ENCODE data around the gene SPACDR.

Gene SPACDR

DNA sequence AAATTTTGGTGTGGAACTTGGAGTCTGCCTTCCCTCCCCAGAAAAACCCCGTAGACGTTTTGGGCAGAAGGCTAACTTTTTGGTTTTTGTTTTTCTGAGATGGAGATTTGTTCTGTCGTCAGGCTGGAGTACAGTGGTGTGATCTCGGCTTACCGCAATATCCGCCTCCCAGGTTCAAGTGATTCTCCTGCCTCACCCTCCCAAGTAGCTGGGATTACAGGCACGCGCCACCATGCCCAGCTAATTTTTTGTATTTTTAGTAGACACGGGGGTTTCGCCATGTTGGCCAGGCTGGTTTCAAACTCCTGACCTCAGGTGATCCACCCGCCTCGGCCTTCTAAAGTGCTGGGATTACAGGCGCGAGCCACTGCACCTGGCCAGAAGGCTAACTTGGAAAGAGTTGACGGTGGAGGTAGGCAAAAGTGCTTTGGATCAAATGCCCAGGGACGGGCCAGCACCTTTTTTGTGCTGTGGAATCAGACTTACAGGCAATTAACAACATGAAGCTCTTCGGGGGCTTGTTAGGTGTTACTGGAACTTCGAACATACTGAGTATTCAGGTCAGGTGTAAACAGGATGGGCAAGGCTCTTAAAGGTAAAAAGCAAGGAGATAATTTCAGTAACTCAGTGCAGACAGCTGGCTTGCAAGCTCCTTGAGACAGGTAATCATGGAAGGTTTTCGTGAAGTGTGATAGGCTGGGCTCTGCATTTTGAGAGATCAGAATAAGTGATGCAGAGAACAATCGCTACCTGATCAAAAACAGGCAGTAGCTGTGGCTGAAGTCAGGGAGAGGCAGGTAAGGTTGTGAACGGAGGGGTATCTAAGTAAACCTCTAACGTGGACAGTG is 29.5 kb downstream of the SPACDR start:
- TF ChIP-seq SPI1 (IDR thresholded peaks at IDR 0.05; ENCODE audit: borderline replicate concordance, low read depth) (no peak), POLR2AphosphoS5 (IDR thresholded peaks at IDR 0.05; ENCODE audit: low read depth) (peak; percentile 11; the same call in 1 of the 2 replicates)
- Histone ChIP-seq H3K4me3 (replicated peaks; ENCODE audit: insufficient read depth, low read length) (peak overlapping the region; percentile 82), H3K27me3 (ENCODE audit: insufficient read depth, poor library complexity, severe bottlenecking) (no peaks in the 10 kb centered on the region), H3K27ac (replicated peaks) (peak overlapping the region; percentile 95)
- no peak for DNase-seq (ENCODE audit: low read depth in 1 of 2, low spot score in 1 of 2)

GRCh38 chr7:100433592-100434296 is 30.3 kb downstream of the SPACDR start:
- Histone ChIP-seq H3K27me3 (ENCODE audit: insufficient read depth, poor library complexity, severe bottlenecking) (no peaks in the 10 kb centered on the region), H3K27ac (replicated peaks) (no peak overlapping the region), H3K4me3 (replicated peaks; ENCODE audit: insufficient read depth, low read length) (no peak overlapping the region)
- DNase-seq (ENCODE audit: low read depth in 1 of 2, low spot score in 1 of 2), result no peak
- TF ChIP-seq POLR2AphosphoS5 (IDR thresholded peaks at IDR 0.05; ENCODE audit: low read depth) (peak; percentile 42), GABPA (IDR thresholded peaks at IDR 0.05; ENCODE audit: low read depth) (no peak), SPI1 (IDR thresholded peaks at IDR 0.05; ENCODE audit: borderline replicate concordance, low read depth) (no peak)
- TF ChIP-seq, protein P1, sequence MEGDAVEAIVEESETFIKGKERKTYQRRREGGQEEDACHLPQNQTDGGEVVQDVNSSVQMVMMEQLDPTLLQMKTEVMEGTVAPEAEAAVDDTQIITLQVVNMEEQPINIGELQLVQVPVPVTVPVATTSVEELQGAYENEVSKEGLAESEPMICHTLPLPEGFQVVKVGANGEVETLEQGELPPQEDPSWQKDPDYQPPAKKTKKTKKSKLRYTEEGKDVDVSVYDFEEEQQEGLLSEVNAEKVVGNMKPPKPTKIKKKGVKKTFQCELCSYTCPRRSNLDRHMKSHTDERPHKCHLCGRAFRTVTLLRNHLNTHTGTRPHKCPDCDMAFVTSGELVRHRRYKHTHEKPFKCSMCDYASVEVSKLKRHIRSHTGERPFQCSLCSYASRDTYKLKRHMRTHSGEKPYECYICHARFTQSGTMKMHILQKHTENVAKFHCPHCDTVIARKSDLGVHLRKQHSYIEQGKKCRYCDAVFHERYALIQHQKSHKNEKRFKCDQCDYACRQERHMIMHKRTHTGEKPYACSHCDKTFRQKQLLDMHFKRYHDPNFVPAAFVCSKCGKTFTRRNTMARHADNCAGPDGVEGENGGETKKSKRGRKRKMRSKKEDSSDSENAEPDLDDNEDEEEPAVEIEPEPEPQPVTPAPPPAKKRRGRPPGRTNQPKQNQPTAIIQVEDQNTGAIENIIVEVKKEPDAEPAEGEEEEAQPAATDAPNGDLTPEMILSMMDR (IDR thresholded peaks at IDR 0.05; ENCODE audit: insufficient read depth, low read length), result no peak
- TF ChIP-seq, protein P2, sequence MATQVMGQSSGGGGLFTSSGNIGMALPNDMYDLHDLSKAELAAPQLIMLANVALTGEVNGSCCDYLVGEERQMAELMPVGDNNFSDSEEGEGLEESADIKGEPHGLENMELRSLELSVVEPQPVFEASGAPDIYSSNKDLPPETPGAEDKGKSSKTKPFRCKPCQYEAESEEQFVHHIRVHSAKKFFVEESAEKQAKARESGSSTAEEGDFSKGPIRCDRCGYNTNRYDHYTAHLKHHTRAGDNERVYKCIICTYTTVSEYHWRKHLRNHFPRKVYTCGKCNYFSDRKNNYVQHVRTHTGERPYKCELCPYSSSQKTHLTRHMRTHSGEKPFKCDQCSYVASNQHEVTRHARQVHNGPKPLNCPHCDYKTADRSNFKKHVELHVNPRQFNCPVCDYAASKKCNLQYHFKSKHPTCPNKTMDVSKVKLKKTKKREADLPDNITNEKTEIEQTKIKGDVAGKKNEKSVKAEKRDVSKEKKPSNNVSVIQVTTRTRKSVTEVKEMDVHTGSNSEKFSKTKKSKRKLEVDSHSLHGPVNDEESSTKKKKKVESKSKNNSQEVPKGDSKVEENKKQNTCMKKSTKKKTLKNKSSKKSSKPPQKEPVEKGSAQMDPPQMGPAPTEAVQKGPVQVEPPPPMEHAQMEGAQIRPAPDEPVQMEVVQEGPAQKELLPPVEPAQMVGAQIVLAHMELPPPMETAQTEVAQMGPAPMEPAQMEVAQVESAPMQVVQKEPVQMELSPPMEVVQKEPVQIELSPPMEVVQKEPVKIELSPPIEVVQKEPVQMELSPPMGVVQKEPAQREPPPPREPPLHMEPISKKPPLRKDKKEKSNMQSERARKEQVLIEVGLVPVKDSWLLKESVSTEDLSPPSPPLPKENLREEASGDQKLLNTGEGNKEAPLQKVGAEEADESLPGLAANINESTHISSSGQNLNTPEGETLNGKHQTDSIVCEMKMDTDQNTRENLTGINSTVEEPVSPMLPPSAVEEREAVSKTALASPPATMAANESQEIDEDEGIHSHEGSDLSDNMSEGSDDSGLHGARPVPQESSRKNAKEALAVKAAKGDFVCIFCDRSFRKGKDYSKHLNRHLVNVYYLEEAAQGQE (IDR thresholded peaks at IDR 0.05; ENCODE audit: insufficient replicate concordance, low read depth), result no peak

DNA sequence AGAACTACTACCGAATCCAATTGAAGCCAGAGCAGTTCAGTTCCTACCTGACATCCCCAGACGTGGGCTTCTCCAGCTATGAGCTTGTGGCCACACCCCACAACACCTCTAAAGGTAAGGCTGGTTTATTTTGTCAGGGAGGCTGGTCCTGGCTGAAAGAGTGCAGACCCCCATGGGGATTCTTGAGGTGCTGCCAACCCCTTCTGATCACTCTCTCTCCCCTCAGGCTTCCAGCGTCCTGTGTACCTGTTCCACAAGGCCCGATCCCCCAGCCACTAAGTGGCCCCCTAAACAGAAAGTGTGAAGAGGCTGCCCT is 30.8 kb downstream of the SPACDR start:
- H3K27me3 ChIP-seq (ENCODE audit: insufficient read depth, poor library complexity, severe bottlenecking), result no peaks in the 10 kb centered on the region
- H3K4me3 ChIP-seq (replicated peaks; ENCODE audit: insufficient read depth, low read length), result no peak overlapping the region
- DNase-seq (ENCODE audit: low read depth in 1 of 2, low spot score in 1 of 2), result no peak
- no peak overlapping the region for H3K27ac ChIP-seq (replicated peaks)
- TF ChIP-seq, protein P2 (IDR thresholded peaks at IDR 0.05; ENCODE audit: insufficient replicate concordance, low read depth), result no peak
- TF ChIP-seq GABPA (IDR thresholded peaks at IDR 0.05; ENCODE audit: low read depth) (no peak), POLR2AphosphoS5 (IDR thresholded peaks at IDR 0.05; ENCODE audit: low read depth) (no peak), SPI1 (IDR thresholded peaks at IDR 0.05; ENCODE audit: borderline replicate concordance, low read depth) (no peak)
- TF ChIP-seq, protein P1 (IDR thresholded peaks at IDR 0.05; ENCODE audit: insufficient read depth, low read length), result no peak

DNA sequence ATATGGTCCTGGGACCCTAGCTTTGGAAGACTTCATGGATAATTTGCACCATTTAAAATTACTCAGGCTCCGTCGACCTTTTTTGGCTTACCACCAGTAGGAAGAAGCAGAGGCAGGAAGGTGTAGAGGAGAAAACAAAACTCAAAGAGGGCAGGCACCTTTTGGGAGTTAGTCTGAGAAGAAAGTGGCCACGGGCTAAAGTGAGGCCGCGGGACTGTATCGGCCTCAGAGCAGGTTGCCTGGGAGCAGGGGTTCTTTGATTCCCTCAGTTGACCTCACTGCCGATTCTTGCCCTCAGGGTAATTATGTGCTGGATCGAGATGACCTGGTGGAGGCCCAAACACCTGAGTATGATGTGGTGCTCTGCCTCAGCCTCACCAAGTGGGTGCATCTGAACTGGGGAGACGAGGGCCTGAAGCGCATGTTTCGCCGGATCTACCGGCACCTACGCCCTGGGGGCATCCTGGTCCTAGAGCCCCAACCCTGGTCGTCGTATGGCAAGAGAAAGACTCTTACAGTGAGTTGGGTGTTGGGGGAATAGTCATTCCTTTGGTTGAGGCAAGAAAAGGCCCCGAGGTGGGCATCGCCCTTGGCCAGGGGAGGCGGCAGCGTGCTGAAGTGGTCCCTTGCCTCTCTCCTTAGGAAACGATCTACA is 31.3 kb downstream of the SPACDR start:
- Histone ChIP-seq H3K27me3 (ENCODE audit: insufficient read depth, poor library complexity, severe bottlenecking) (no peaks in the 10 kb centered on the region), H3K27ac (replicated peaks) (no peak overlapping the region), H3K4me3 (replicated peaks; ENCODE audit: insufficient read depth, low read length) (no peak overlapping the region)
- DNase-seq (ENCODE audit: low read depth in 1 of 2, low spot score in 1 of 2), result no peak
- TF ChIP-seq POLR2AphosphoS5 (IDR thresholded peaks at IDR 0.05; ENCODE audit: low read depth) (0 out of 2 replicates have a peak, but pooled peaks have one; percentile 46), SPI1 (IDR thresholded peaks at IDR 0.05; ENCODE audit: borderline replicate concordance, low read depth) (no peak), GABPA (IDR thresholded peaks at IDR 0.05; ENCODE audit: low read depth) (no peak)
- TF ChIP-seq, protein P1 (IDR thresholded peaks at IDR 0.05; ENCODE audit: insufficient read depth, low read length), result no peak
- TF ChIP-seq, protein P2 (IDR thresholded peaks at IDR 0.05; ENCODE audit: insufficient replicate concordance, low read depth), result no peak
